Activated naive CD8-positive, alpha-beta T cell treated with anti-CD3 and anti-CD28 coated beads for 36 hours (primary cell): Measurements from ENCODE around the gene ST3GAL5. TPM values are rescaled to one million over a fixed set of nuclear protein-coding genes. Genes with fewer than 3 reads are reported as not detected.
"Not testable (repeated sequence)": the region's sequence is repeated elsewhere in the genome, so short reads cannot be mapped to it uniquely, and the experiment has no call there.

Experiments used
- DNase-seq: peaks from one replicate; pipeline ENCODE4 v3.0.0; 2021
- H3K27ac Mint-ChIP-seq: one replicate; pipeline ENCODE4 v1.8.0; 2022; ENCODE audit warnings: mild to moderate bottlenecking, moderate library complexity, mixed read lengths
- H3K27me3 Mint-ChIP-seq: one replicate; pipeline ENCODE4 v1.8.0; 2022; ENCODE audit warnings: mild to moderate bottlenecking, mixed read lengths
- H3K36me3 Mint-ChIP-seq: one replicate; pipeline ENCODE4 v1.8.0; 2021; ENCODE audit warnings: mild to moderate bottlenecking, mixed read lengths
- H3K4me1 Mint-ChIP-seq: one replicate; pipeline ENCODE4 v1.8.0; 2021; ENCODE audit warnings: mixed read lengths
- H3K4me3 Mint-ChIP-seq: one replicate; pipeline ENCODE4 v1.8.0; 2022; ENCODE audit warnings: mild to moderate bottlenecking, moderate library complexity, mixed read lengths
- H3K9me3 Mint-ChIP-seq: one replicate; pipeline ENCODE4 v1.8.0; 2022; ENCODE audit warnings: mixed read lengths
- total RNA-seq, 2 experiments: library from RNA; stranded (reverse); gene quantifications; one replicate each; pipeline ENCODE4 v1.2.3, GENCODE V29; 2021

ST3GAL5 gene
- total RNA-seq, 2 experiments from 2014 or later = 14.6 to 15.1 TPM

GRCh38 chr2:85852152-85852840, 36.5 kb downstream of the ST3GAL5 start:
- peaks cover 12% of the 10 kb centered on the region for H3K9me3 Mint-ChIP-seq
- no peaks in the 10 kb centered on the region for H3K27me3 Mint-ChIP-seq
- H3K4me3 Mint-ChIP-seq = peak overlapping the region; percentile 79
- peak overlapping the region; percentile 100 for H3K27ac Mint-ChIP-seq
- peaks cover 38% of the 10 kb centered on the region for H3K36me3 Mint-ChIP-seq
- no peak for DNase-seq
- H3K4me1 Mint-ChIP-seq = peaks cover 61% of the 10 kb centered on the region

DNA sequence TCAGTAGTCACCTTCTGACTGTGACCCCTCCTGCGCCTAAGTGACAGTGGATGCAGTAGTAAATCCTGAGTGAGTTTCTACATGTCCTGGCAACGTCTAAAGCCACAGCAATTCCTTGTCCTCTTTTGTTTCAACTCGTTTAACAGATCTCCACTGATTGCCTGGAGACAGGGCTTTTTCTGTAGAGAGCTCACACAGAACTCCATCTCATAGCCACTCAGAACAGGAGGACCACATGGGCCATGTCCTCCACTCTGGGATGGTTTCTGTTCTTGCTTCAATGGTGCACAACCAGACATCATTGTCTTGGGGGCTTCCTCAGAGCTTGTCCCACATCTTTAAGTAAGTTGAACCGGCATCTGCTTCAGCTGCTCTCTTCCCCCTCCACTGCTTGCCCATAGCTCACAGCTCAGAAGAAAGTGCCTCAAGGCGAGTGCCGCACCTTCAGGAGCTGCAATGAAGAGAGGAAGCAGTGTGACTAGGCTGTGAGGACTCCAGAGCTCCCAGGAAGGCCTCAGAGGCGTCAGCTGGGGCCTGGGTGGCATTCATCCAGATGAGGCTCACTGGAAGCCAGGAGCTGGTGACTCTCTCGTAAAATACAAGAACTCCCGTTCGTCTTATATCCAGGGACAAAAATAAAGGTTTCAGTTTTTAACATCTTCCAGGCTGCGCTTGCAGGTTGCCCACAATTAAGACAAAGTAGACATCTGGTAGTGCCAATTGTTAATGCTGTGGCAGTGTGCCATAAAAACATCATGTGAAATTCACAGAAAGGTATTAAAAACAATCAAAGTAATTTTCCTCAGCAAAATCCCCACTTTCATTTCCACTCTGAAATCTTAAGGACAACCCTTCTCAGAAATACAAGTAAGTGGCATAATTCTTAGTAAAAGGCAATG, 37.3 kb downstream of the ST3GAL5 start:
- H3K27ac Mint-ChIP-seq = peak overlapping the region; percentile 100
- H3K27me3 Mint-ChIP-seq = no peaks in the 10 kb centered on the region
- H3K4me1 Mint-ChIP-seq = peaks cover 65% of the 10 kb centered on the region
- peaks cover 44% of the 10 kb centered on the region for H3K36me3 Mint-ChIP-seq
- peak overlapping the region; percentile 79 for H3K4me3 Mint-ChIP-seq
- DNase-seq = no peak
- H3K9me3 Mint-ChIP-seq = peaks cover 12% of the 10 kb centered on the region

DNA sequence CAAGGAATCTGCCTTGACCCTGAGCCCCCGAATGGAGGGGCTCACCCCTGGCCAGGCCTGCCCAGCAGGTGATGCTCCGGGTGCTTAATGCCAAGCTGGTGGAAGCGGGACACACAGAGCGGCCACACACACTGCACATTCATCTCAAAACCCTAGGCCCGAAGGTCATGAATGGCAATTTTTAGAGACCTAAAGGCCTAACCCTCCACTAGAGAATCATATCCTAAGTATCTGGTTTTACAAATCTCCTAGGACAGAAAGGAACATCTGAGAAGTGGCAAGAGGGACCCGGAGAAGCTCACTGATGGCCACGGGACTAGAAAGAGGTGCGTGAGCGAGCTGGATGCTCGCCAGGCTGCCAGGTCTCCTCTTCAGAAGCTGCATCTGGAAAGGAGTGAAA, 38.3 kb downstream of the ST3GAL5 start:
- Mint-ChIP-seq H3K4me1 (peaks cover 67% of the 10 kb centered on the region), H3K36me3 (peaks cover 38% of the 10 kb centered on the region), H3K27me3 (no peaks in the 10 kb centered on the region), H3K4me3 (no peak overlapping the region), H3K27ac (peak overlapping the region; percentile 57), H3K9me3 (peaks cover 9% of the 10 kb centered on the region)
- DNase-seq = no peak

GRCh38 chr2:85847051-85847588, 41.7 kb downstream of the ST3GAL5 start:
- DNase-seq = no peak
- Mint-ChIP-seq H3K36me3 (peaks cover 40% of the 10 kb centered on the region), H3K4me1 (peaks cover 35% of the 10 kb centered on the region), H3K9me3 (peaks cover 3% of the 10 kb centered on the region), H3K4me3 (no peak overlapping the region), H3K27me3 (no peaks in the 10 kb centered on the region), H3K27ac (peak overlapping the region; percentile 1)

DNA sequence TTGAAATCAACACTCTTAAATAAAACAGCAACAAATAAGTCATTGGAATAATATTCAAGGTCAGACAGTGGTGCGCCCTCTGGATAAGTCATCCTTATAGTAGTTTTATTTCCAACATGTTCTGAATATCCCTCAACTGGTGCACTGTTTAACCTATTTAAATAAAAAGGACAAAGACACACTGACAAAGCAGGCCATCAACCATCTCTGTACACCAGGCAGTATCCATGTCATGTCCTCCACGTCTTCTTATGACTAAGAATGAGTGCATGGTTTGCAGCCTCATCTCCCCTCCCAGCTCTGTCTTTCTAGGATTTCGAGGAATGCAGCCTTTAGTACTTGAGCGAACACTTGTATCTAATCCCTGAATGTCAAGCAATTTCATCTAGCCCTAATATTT, 42.4 kb downstream of the ST3GAL5 start:
- peaks cover 28% of the 10 kb centered on the region for H3K4me1 Mint-ChIP-seq
- H3K4me3 Mint-ChIP-seq = no peak overlapping the region
- H3K36me3 Mint-ChIP-seq = peaks cover 45% of the 10 kb centered on the region
- H3K27me3 Mint-ChIP-seq = no peaks in the 10 kb centered on the region
- no peak overlapping the region for H3K27ac Mint-ChIP-seq
- no peak for DNase-seq
- H3K9me3 Mint-ChIP-seq = peaks cover 3% of the 10 kb centered on the region

- Mint-ChIP-seq H3K4me3 (no peak overlapping the region), H3K27ac (no peak overlapping the region), H3K27me3 (no peaks in the 10 kb centered on the region), H3K4me1 (peaks cover 13% of the 10 kb centered on the region), H3K9me3 (peaks cover 3% of the 10 kb centered on the region), H3K36me3 (peaks cover 42% of the 10 kb centered on the region)
- no peak for DNase-seq
Measured at GRCh38 chr2:85844486-85844885, 44.3 kb downstream of the ST3GAL5 start.

GRCh38 chr2:85843543-85843942, 45.2 kb downstream of the ST3GAL5 start:
- Mint-ChIP-seq H3K4me3 (no peak overlapping the region), H3K27me3 (no peaks in the 10 kb centered on the region), H3K4me1 (peaks cover 13% of the 10 kb centered on the region), H3K36me3 (peaks cover 42% of the 10 kb centered on the region), H3K27ac (no peak overlapping the region), H3K9me3 (peaks cover 3% of the 10 kb centered on the region)
- no peak for DNase-seq

DNA sequence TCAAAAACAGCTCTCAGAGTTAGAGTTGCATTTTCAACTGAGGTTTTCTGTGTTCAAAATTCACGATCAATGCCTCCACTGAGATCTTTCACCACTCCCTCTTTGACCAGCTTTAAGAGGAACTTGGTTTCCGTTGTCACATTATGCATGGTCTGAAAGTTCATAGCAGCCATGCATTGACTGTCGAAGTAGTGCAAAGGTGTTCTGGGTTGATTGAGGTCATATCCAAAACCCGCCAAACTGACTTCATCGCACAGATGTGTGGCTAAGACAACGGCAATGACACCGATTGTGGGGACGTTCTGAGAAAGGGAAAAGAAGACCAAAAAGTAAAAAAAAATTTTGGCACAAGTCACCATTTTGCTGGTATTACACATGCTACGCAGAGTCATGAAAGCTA, 48.7 kb downstream of the ST3GAL5 start:
- H3K9me3 Mint-ChIP-seq = peaks cover 11% of the 10 kb centered on the region
- peaks cover 2% of the 10 kb centered on the region for H3K4me1 Mint-ChIP-seq
- peaks cover 36% of the 10 kb centered on the region for H3K36me3 Mint-ChIP-seq
- DNase-seq = no peak
- no peak overlapping the region for H3K4me3 Mint-ChIP-seq
- no peak overlapping the region for H3K27ac Mint-ChIP-seq
- H3K27me3 Mint-ChIP-seq = no peaks in the 10 kb centered on the region

- no peak overlapping the region for H3K27ac Mint-ChIP-seq
- no peak for DNase-seq
- no peak overlapping the region for H3K4me3 Mint-ChIP-seq
- H3K36me3 Mint-ChIP-seq = peaks cover 31% of the 10 kb centered on the region
- peaks cover 15% of the 10 kb centered on the region for H3K9me3 Mint-ChIP-seq
- H3K4me1 Mint-ChIP-seq = peaks cover 2% of the 10 kb centered on the region
- no peaks in the 10 kb centered on the region for H3K27me3 Mint-ChIP-seq
Measured at GRCh38 chr2:85839461-85839860, 49.3 kb downstream of the ST3GAL5 start.

DNA sequence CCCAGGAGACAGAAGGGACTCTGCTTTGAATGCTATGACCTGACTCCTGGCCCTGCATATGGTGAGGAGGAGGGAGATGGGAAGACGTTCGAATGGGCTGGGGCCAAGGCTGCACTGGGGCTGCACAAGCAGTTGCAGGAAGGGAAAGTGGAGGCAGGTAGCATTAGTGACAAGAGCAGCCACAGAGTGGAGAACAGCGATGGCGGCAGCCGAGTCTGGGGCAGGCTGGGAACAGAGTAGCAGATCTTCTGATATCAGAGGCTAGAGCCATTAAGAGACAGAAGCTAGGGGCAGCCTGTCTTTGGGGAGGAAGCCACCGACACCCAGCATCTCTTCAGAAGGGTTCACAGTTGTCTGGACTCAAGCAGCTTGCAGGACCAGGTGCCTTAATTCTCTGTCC, 50.1 kb downstream of the ST3GAL5 start:
- H3K4me1 Mint-ChIP-seq = peaks cover 2% of the 10 kb centered on the region

DNA sequence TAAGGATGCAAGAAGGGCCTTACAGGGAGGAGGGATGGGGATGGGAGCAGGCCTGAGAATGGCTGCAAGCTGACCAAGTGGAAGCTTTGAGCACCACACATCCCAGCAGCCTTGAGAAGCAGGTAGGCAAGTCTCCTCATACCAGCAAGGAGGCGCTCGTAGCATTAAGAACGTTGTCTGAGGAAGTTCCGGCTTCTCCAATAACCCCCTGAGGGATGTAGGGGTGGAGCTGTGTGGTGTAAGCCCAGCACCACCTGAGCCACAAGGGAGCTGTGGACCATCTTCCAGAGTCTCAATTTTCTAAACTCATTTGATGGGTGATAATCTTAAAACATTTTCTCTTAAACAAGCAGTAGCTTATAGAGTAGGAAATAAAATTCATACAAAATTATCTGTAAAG, 50.6 kb downstream of the ST3GAL5 start:
- H3K4me3 Mint-ChIP-seq = no peak overlapping the region
- peaks cover 20% of the 10 kb centered on the region for H3K36me3 Mint-ChIP-seq
- H3K4me1 Mint-ChIP-seq = peaks cover 2% of the 10 kb centered on the region
- peaks cover 14% of the 10 kb centered on the region for H3K9me3 Mint-ChIP-seq
- H3K27ac Mint-ChIP-seq = peak overlapping the region; percentile 32
- no peak for DNase-seq
- no peaks in the 10 kb centered on the region for H3K27me3 Mint-ChIP-seq

More for the DNA sequence above, 50.1 kb downstream of the ST3GAL5 start:
- DNase-seq = no peak
- H3K27me3 Mint-ChIP-seq = no peaks in the 10 kb centered on the region
- H3K9me3 Mint-ChIP-seq = peaks cover 17% of the 10 kb centered on the region
- H3K27ac Mint-ChIP-seq = peak overlapping the region; percentile 32
- peaks cover 25% of the 10 kb centered on the region for H3K36me3 Mint-ChIP-seq
- no peak overlapping the region for H3K4me3 Mint-ChIP-seq

GRCh38 chr2:85834466-85834865, 54.3 kb downstream of the ST3GAL5 start:
- Mint-ChIP-seq H3K36me3 (peaks cover 6% of the 10 kb centered on the region), H3K27ac (no peak overlapping the region), H3K9me3 (peaks cover 14% of the 10 kb centered on the region), H3K4me1 (peaks cover 16% of the 10 kb centered on the region), H3K27me3 (no peaks in the 10 kb centered on the region), H3K4me3 (no peak overlapping the region)
- DNase-seq = no peak

DNA sequence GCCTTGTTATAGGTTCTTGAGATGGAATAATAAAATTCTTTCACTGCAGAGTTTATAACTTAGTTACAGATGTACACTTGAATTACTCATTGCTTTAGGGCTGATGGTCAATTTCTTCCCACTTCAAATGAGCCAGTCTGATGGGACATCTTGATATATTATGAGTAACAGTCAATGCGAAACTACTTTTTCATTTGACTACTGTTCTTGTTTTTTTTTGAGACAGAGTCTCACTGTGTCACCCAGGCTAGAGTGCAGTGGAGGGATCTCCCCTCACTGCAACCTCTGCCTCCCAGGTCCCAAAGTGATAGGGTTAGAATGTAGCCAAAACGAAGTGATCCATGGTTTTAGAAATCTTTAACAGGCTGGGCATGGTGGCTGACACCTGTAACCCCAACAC, 57.1 kb downstream of the ST3GAL5 start:
- Mint-ChIP-seq H3K4me3 (no peak overlapping the region), H3K36me3 (peaks cover 4% of the 10 kb centered on the region), H3K9me3 (peaks cover 14% of the 10 kb centered on the region), H3K27me3 (no peaks in the 10 kb centered on the region), H3K4me1 (peaks cover 23% of the 10 kb centered on the region), H3K27ac (no peak overlapping the region)
- DNase-seq = no peak

DNA sequence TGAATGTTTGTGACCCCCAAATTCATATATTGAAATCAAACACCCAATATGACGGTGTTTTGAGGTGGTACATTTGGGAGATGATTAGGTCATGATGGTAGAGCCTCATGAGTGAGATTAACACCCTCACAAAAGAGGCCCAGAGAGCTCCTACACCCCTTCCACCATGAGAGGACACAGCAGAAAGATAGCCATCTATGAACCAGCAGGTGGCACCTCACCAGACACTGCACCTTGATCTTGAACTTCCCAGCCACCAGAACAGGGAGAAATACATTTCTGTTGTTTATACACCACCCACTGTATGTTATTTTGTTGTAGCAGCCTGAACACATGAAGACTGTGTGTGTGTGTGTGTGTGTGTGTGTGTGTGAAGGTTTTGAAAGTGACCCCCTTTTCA, 58.1 kb downstream of the ST3GAL5 start:
- Mint-ChIP-seq H3K27me3 (no peaks in the 10 kb centered on the region), H3K4me3 (no peak overlapping the region), H3K36me3 (peaks cover 3% of the 10 kb centered on the region), H3K4me1 (peaks cover 23% of the 10 kb centered on the region), H3K27ac (no peak overlapping the region), H3K9me3 (peaks cover 10% of the 10 kb centered on the region)
- no peak for DNase-seq

GRCh38 chr2:85829394-85829793, 59.4 kb downstream of the ST3GAL5 start:
- H3K27ac Mint-ChIP-seq, DNase-seq: not testable (repeated sequence)

More at GRCh38 chr2:85829394-85829793, 59.4 kb downstream of the ST3GAL5 start:
- not testable (repeated sequence) for H3K4me3 Mint-ChIP-seq, H3K36me3 Mint-ChIP-seq, H3K9me3 Mint-ChIP-seq, H3K27me3 Mint-ChIP-seq
- H3K4me1 Mint-ChIP-seq = peaks cover 23% of the 10 kb centered on the region
